IgD-negative memory B cell (primary cell): Measurements from ENCODE around the gene FZD2. TPM values are rescaled to one million over a fixed set of nuclear protein-coding genes. Genes with fewer than 3 reads are reported as not detected.

ENCODE experiments used
- H3K27ac Mint-ChIP-seq, 3 donors: one replicate each; pipeline ENCODE4 v1.8.0; 2020 to 2022; ENCODE audit warnings: mild to moderate bottlenecking in 3 of 3, mixed read lengths in 3 of 3, moderate library complexity in 1 of 3
- H3K27me3 Mint-ChIP-seq: one replicate; pipeline ENCODE4 v1.8.0; 2021; ENCODE audit warnings: mixed read lengths
- H3K36me3 Mint-ChIP-seq: one replicate; pipeline ENCODE4 v1.8.0; 2020; ENCODE audit warnings: mild to moderate bottlenecking, mixed read lengths
- H3K4me1 Mint-ChIP-seq, 3 donors: one replicate each; pipeline ENCODE4 v1.8.0; 2020 to 2022; ENCODE audit warnings: mixed read lengths in 3 of 3, mild to moderate bottlenecking in 1 of 3
- H3K4me3 Mint-ChIP-seq, 4 donors: one replicate each; pipeline ENCODE4 v1.8.0; 2020 to 2022; ENCODE audit warnings: mild to moderate bottlenecking in 4 of 4, mixed read lengths in 4 of 4, moderate library complexity in 3 of 4
- H3K9me3 Mint-ChIP-seq, 3 donors: one replicate each; pipeline ENCODE4 v1.8.0; 2020 to 2021; ENCODE audit warnings: mixed read lengths in 3 of 3, mild to moderate bottlenecking in 1 of 3
- polyA plus RNA-seq: library from polyadenylated mRNA; unstranded; fragments of 300-500 nt; fragmentation: Illumina TruSeq; gene quantifications from one replicate; pipeline ENCODE4 v1.2.3, GENCODE V29; 2021

Gene FZD2
- polyA plus RNA-seq, 1 donor from 2014 or later: not detected

- no peak overlapping the region for H3K4me3 Mint-ChIP-seq
- H3K27me3 Mint-ChIP-seq: peaks cover 25% of the 10 kb centered on the region
- H3K36me3 Mint-ChIP-seq: no peaks in the 10 kb centered on the region
- H3K4me1 Mint-ChIP-seq: peaks cover 2 to 5% (median 5%) of the 10 kb centered on the region in 3 donors
- no peak overlapping the region for H3K27ac Mint-ChIP-seq
- H3K9me3 Mint-ChIP-seq: peaks cover 0 to 1% (median 0%) of the 10 kb centered on the region in 3 donors
Measured at GRCh38 chr17:44540246-44541084, 16.8 kb upstream of the FZD2 start.

DNA sequence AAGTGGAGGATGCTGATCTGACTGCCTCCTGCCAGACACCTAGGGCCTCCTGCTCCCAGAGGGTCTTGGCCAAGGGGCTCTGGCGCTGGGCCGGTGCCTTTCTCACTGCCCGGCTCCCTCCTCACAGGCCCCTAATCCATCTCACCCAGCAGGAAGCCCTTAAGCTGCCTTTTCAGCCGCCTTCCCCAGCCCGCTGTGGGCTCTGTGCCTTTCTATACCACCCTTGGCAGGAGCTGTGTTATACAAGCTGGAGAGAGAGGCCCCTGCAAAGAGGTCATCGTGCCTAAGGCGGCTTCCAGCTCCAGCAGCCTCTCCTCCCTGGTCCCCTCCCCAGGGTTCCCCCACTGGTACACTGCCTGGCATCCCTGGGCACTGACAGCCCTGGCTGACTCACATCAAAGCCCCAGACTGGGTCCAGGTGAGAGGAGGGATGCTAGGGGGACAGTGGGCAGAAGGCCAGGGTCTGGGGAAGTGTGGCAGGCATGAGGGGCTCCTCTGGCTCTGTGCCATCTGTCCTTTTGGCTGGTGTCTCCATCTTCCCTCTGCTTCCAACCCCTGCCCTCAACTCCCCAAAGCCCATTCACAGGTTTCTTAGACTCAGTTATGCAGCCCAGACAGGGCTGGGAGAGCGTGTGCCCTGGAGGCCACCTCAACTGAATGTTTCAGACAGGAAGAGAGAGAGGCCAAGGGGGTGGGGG, 15.3 kb upstream of the FZD2 start:
- Mint-ChIP-seq H3K27ac (no peak overlapping the region), H3K4me1 (no peaks in the 10 kb centered on the region), H3K27me3 (peaks cover 29% of the 10 kb centered on the region), H3K9me3 (peaks cover 0 to 2% (median 1%) of the 10 kb centered on the region in 3 donors), H3K4me3 (no peak overlapping the region), H3K36me3 (no peaks in the 10 kb centered on the region)

- H3K27me3 Mint-ChIP-seq: peaks cover 29% of the 10 kb centered on the region
- peaks cover 0 to 2% (median 0%) of the 10 kb centered on the region in 3 donors for H3K9me3 Mint-ChIP-seq
- H3K4me1 Mint-ChIP-seq: no peaks in the 10 kb centered on the region
- no peaks in the 10 kb centered on the region for H3K36me3 Mint-ChIP-seq
- H3K27ac Mint-ChIP-seq: no peak overlapping the region
- H3K4me3 Mint-ChIP-seq: no peak overlapping the region
Measured at GRCh38 chr17:44543213-44543904, 13.9 kb upstream of the FZD2 start.

GRCh38 chr17:44543905-44544523, 13.3 kb upstream of the FZD2 start:
- Mint-ChIP-seq H3K27ac (no peak overlapping the region), H3K9me3 (peaks cover 0 to 2% (median 0%) of the 10 kb centered on the region in 3 donors), H3K4me1 (no peaks in the 10 kb centered on the region), H3K27me3 (peaks cover 30% of the 10 kb centered on the region), H3K4me3 (no peak overlapping the region), H3K36me3 (no peaks in the 10 kb centered on the region)

- H3K4me3 Mint-ChIP-seq: no peak overlapping the region
- peaks cover 0 to 2% (median 0%) of the 10 kb centered on the region in 3 donors for H3K9me3 Mint-ChIP-seq
- H3K36me3 Mint-ChIP-seq: no peaks in the 10 kb centered on the region
- H3K27ac Mint-ChIP-seq: no peak overlapping the region
- H3K4me1 Mint-ChIP-seq: no peaks in the 10 kb centered on the region
- H3K27me3 Mint-ChIP-seq: peaks cover 35% of the 10 kb centered on the region
Measured at GRCh38 chr17:44546671-44547606, 10.3 kb upstream of the FZD2 start.

DNA sequence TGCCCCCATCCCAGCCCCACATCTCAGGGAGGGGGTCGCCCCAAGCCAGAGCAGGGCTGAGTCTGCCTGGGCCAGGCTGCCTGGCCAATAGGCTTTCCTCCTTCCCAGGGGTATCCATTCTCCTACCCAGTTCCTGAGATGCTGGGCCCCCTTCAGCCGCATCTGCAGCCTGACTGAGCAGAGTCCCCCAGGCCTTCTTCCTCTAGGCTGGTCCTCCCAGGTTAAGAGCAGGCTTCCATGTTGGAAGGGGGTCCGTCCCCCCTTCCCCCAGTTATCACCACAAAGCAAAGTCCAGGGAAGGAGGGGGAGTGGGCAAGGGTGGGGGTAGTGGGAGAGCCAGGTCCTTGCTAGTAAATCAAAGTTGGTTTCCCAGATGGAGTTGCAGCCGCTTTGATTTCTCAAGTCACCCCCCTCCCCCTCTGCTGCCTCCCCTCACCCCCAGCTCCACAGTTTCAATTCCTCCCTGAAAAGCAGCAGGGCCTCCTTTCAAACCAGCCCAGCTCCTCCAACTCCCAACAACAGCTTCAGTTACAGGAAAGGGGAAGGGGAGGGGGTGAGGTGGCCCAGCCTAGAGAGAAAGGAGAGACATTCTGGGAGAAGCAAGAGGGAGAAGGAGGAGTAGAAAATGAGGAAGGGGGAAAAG, 9.5 kb upstream of the FZD2 start:
- H3K9me3 Mint-ChIP-seq: peaks cover 0 to 2% (median 0%) of the 10 kb centered on the region in 3 donors
- no peaks in the 10 kb centered on the region for H3K36me3 Mint-ChIP-seq
- H3K27me3 Mint-ChIP-seq: peaks cover 34% of the 10 kb centered on the region
- H3K4me1 Mint-ChIP-seq: no peaks in the 10 kb centered on the region
- H3K4me3 Mint-ChIP-seq: no peak overlapping the region
- no peak overlapping the region for H3K27ac Mint-ChIP-seq

GRCh38 chr17:44548376-44549230, 8.7 kb upstream of the FZD2 start:
- peaks cover 30% of the 10 kb centered on the region for H3K27me3 Mint-ChIP-seq
- H3K4me3 Mint-ChIP-seq: no peak overlapping the region
- H3K36me3 Mint-ChIP-seq: no peaks in the 10 kb centered on the region

DNA sequence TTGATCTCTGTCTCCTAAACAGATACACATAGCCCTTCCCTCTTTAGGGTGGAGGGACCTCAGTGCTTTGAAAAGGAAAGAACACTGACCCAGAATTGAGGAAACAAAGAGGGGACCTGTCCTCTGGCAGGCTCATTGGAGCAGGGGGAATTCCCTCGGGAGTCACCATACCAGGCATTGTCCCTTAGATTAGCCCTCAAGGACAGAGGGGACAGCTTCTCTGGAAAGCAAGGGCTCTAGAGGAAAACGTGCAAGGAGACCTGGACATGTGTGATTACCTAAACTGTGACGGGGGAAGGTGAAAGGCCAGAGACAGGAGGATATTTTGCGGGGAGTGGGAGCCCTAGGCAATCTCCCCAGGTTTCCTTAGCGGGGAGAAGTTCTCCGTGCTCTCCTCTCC, 7.6 kb upstream of the FZD2 start:
- H3K9me3 Mint-ChIP-seq: peaks cover 0 to 2% (median 0%) of the 10 kb centered on the region in 3 donors
- H3K27me3 Mint-ChIP-seq: peaks cover 21% of the 10 kb centered on the region
- no peak overlapping the region for H3K27ac Mint-ChIP-seq
- H3K4me3 Mint-ChIP-seq: no peak overlapping the region
- no peaks in the 10 kb centered on the region for H3K4me1 Mint-ChIP-seq
- H3K36me3 Mint-ChIP-seq: no peaks in the 10 kb centered on the region

More at GRCh38 chr17:44548376-44549230, 8.7 kb upstream of the FZD2 start:
- H3K4me1 Mint-ChIP-seq: no peaks in the 10 kb centered on the region
- H3K9me3 Mint-ChIP-seq: peaks cover 0 to 2% (median 0%) of the 10 kb centered on the region in 3 donors
- no peak overlapping the region for H3K27ac Mint-ChIP-seq

DNA sequence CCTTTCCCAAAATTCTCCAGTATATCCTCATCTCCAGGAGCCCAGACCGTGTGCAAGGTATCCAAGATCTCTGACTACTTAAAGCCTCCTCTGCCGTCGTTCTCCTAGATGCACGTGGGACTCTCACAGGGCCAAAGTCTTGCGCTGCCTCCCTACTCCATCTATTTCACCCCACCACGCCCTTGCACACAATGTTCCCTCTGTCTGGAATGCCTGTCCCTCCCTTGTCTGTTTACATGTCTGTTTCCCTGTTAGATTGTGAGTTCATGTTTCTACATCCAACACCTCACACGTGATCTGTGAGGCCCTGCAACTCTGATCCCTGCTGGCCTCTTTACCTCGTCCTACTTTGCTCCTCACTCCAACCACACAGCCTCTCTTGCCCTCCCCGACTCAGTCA, 4.9 kb upstream of the FZD2 start:
- no peaks in the 10 kb centered on the region for H3K36me3 Mint-ChIP-seq
- H3K27ac Mint-ChIP-seq: no peak overlapping the region
- no peak overlapping the region for H3K4me3 Mint-ChIP-seq
- H3K27me3 Mint-ChIP-seq: peaks cover 11% of the 10 kb centered on the region
- H3K9me3 Mint-ChIP-seq: no peaks in the 10 kb centered on the region
- H3K4me1 Mint-ChIP-seq: peaks cover 5 to 10% (median 5%) of the 10 kb centered on the region in 3 donors

GRCh38 chr17:44555099-44555498, 2.2 kb upstream of the FZD2 start:
- Mint-ChIP-seq H3K36me3 (no peaks in the 10 kb centered on the region), H3K9me3 (no peaks in the 10 kb centered on the region), H3K27me3 (peaks cover 19% of the 10 kb centered on the region), H3K27ac (no peak overlapping the region), H3K4me3 (peak overlapping the region in 3 of 4 donors; percentile 92 to 97 (median 96)), H3K4me1 (peaks cover 8 to 10% (median 10%) of the 10 kb centered on the region in 3 donors)

DNA sequence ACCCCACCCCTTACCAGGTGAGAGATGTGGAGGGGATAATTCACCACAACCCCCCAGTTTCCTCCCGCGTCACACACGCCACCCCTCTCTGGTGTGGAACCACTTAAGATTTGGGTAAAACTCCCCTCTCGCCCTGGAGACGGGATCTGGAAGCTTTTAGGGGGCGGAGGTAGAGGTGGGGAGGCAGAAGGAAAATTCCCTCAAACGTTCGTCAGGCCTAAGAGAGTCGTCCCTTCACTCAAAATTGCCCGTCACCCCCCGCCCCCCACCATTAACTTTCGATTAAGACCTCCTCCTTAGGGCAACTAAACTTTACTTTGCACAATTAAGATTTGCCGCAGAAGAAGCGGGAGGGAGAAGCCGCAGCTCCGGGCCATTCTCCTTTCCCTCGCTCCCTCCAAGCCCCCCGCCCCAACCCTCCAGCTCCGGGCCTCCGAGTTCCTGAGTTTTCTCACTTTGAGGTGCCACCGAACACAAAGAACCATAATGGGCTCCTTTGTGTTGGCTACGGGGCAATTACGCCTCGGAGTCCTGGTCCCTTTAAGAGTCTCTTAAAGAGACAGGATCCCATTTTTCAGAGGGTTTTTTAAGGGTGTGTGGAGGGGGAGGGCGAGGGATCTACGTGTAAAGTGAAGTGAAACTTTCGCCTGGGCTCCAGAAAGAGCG, 985 bp upstream of the FZD2 start:
- H3K4me3 Mint-ChIP-seq: peak overlapping the region; percentile 92 to 98 (median 96)
- no peaks in the 10 kb centered on the region for H3K9me3 Mint-ChIP-seq
- H3K4me1 Mint-ChIP-seq: peaks cover 10% of the 10 kb centered on the region in 3 donors
- peak overlapping the region; percentile 58 to 92 (median 91) for H3K27ac Mint-ChIP-seq
- no peaks in the 10 kb centered on the region for H3K36me3 Mint-ChIP-seq
- peaks cover 19% of the 10 kb centered on the region for H3K27me3 Mint-ChIP-seq

- Mint-ChIP-seq H3K4me1 (peaks cover 10% of the 10 kb centered on the region in 3 donors), H3K36me3 (no peaks in the 10 kb centered on the region), H3K9me3 (no peaks in the 10 kb centered on the region), H3K27me3 (peaks cover 27% of the 10 kb centered on the region), H3K4me3 (peak overlapping the region; percentile 87 to 97 (median 94)), H3K27ac (peak overlapping the region in 1 of 3 donors; percentile 59)
Measured at GRCh38 chr17:44557651-44558285, 484 bp downstream of the FZD2 start.
